Cerebellar cortex (tissue), 1 donor: ENCODE measurements around the gene PRG3.

Experiments used
- DNase-seq: peaks from one replicate; pipeline ENCODE4 v3.0.0-alpha.2; 2015; ENCODE audit warnings: low spot score

Gene PRG3

DNA sequence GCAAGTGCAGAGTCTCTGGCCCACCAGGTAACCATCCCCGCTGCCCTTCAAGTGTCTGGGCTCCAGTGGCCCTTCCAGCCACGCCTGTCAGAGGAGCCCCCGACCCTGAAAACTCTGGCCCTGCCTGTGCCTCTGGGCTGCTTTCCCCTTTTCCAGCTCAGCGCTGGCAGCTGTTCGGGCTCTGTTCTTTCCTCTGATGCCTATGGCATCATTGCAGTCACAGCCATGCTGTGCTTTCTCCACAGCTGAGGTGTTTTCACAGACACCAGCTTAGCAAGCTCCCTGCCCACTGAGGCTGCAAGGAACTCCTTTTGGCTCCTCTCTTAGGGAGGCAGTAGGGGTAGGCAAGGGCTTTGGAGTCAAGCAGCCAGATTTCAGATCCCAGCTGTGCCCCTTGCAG lies 21.6 kb downstream of the PRG3 start:
- no peak for DNase-seq

DNA sequence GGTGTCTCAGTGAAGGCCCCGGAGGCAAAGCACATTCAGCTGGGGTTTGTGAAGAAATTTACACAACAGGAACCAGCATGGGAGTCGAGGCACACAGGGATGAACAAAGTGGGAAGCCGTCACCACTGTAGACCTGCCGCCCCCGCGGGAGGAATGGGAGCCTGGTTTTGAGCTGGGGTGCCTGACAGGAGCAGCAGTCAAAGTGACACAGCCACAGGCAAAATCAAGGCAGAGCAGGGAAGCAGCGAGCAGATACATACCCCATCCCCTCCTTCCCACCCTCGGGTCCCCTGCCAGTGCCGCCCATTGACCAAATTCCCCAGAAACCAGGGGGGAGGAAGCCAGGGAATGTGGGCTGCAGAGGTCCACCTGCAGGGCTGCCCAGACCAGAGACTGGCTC lies 22.0 kb downstream of the PRG3 start:
- DNase-seq, result no peak

- DNase-seq, result no peak
Observed at GRCh38 chr11:57358543-57358961, 22.4 kb downstream of the PRG3 start.

GRCh38 chr11:57357856-57358255 lies 23.1 kb downstream of the PRG3 start:
- no peak for DNase-seq

DNA sequence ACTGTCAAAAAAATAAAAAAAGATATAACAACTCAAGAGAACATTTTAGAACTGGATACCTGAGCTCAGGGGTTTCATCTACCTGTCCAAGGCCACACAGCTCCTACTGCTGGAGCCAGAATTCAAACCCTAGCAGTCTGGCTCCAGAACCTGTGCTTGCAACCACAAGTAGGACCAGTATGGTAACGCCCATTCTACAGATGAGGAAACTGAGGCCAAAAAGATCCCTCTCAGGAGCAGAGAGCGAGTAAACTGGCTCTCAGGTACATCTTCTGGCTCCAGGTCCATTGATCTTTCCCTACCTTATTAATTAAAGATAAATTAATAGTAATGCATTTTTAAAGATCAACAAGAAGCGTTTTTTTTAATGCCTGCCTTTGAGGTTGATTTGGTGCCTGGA lies 23.6 kb downstream of the PRG3 start:
- no peak for DNase-seq

- no peak for DNase-seq
Observed at GRCh38 chr11:57356268-57356667, 24.7 kb downstream of the PRG3 start.

DNA sequence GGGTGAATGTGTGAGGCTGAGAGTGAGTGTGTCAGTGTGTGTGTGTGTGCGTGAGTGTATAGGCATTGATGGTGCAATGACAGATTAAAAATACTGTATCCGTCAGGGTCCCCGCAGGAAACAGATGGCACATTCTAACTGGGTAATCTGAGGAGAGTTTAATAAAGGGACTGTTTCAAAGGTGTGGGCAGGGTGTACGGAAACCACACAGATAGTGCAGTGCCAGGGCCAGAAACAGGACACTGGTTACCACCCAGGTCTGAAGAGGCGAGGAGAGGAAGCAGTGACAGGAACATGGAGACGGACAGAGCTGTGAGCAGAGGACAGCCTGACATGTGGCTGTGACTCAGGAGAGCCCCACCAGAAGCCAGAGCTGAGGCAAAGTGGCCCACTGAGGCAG lies 26.3 kb downstream of the PRG3 start:
- no peak for DNase-seq

- DNase-seq, result no peak
Observed at GRCh38 chr11:57353852-57354251, 27.1 kb downstream of the PRG3 start.

DNA sequence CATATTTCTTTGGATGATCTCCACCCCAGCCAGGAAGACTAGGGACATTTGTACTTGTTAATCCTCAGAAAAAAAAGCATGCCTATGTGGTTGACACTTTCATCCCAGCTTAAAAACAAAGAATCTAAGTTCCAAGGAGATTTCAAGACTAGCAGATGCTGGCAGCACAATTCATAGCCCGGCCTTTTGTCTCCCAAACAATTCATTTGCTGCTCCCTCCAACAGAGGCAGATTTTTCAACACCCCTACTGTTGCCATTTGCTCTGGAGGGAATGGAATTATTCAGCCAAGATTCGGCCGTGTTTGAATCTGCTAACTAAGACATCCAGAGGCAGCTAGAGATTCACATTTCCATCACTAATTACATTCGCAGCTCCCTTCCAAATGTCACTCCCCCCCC lies 27.5 kb downstream of the PRG3 start:
- DNase-seq, result no peak

DNA sequence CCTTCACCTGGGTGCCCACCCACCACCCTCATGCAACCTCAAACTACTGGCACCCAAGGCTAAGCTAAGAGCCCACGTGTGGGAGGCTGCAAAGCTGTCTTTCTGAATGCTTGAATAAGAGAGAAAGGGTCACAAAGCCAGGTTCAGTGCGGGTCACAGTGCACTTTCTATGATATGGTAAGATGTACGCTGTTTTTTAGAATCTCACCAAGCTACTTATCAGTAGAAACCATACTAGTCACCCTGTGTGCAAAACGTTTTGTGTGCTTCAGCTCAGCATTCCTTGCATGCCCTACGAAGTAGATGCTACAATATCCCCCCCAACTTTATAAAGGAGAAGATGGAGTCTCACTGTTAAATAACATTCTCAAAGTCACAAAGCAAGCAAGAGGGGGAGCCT lies 27.9 kb downstream of the PRG3 start:
- no peak for DNase-seq

DNA sequence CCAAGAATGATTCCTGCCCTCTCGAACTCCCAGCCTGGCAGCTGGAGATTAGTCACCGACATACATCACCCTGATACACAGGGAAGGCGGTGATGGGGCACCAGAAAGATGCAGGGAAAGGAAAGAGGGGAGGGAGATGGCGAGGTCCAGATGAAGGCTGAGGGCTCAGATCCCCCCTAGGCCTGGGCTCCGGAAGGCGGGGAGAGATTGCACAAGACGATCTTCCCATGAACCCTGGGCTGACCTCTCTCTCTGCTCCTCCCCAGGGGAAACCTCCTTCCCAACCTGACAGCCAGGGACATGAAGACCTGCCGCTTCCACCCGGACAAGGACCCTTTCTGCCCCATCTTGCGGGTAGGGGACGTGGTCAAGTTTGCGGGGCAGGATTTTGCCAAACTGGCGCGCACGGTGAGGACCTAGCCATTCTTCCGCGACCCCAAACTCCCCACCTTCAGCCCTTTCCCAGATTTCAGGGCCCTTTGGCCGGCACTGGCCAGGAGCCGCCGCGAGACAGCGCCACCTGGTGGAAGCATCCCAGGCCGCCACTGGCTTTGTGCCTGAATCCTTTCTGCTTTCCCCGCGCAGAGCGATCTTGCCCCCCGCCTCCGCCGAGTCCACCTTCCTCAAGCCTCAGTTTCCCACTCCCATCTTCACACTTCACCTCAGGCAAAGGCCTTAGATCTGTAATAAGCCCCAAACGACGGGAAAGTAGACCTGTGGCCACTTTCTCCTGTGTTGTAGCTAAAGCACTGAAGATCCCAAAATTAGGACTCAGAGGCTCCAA lies 31.3 kb downstream of the PRG3 start:
- DNase-seq, result peak; percentile 36

DNA sequence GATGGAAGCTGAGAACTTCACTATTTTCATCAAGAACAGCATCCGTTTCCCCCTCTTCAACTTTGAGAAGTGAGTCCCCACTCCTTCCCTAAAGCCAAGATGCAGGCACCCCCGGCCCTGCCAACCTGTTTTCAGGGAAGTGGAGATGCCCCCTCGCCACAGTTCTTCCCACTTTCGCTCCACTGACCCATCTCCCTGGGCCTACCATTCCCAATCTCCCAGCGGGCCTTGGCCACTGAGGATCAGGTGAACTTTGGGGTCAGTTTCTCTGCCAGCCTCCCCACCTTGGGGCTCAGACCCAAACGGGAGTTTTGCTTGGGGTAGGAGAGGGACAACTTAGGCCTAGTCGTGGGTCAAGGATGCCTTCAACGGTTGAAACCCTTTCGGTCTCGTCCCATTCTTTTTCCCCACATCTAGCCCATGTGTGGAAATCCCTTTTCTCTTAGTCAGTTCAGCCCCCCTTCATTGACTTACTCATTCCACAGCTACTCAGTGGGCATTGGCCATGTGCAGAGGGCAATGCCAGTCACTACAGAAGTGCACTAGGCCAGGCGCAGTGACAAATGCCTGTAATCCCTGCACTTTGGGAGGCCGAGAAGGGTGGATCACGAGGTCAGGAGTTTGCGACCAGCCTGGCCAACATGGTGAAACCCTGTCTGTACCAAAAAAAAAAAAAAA lies 32.2 kb downstream of the PRG3 start:
- no peak for DNase-seq

- no peak for DNase-seq
Observed at GRCh38 chr11:57348052-57348451, 32.9 kb downstream of the PRG3 start.

DNA sequence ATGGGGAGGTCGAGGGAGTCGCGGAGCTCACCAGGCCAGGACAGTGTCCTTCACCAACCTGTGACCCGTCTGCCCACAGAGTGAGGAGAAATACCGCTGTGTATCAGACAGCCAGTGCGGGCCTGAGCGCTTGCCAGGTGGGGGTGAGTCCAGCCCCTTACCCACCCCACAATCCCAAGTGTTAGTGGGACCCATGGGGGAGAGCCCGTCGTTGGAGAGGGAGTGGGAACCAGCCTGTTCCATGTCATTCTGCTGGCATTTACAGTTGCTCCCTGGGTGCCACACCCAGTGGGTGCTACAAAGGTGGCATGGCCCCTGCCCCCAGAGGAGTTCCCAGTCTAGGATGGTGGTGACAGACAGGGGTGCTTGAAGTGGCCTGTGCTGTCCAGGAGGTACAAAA lies 33.6 kb downstream of the PRG3 start:
- no peak for DNase-seq

GRCh38 chr11:57345555-57346211 lies 35.3 kb downstream of the PRG3 start:
- peak; percentile 87 for DNase-seq

- DNase-seq, result no peak
Observed at GRCh38 chr11:57344826-57345225, 36.1 kb downstream of the PRG3 start.

DNA sequence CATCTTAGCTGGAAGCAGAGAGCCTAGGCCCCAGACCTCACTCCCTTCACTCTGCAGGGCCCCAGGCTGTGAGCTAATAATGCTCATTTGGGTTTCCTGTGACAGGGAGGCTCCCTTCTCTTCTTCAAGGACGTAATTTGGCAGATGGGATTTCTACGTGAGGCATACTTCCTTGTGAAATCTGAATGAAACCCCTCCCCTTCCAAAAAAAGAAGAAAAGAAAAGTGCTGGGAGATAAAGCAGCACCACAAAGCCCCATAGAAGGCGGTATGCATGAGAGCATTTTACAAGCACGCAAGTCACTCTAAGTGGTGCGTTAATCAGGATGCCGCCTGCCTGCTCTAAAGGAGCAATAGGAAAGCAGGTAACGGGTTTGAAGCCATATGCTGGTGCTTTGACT lies 37.1 kb downstream of the PRG3 start:
- DNase-seq, result no peak

DNA sequence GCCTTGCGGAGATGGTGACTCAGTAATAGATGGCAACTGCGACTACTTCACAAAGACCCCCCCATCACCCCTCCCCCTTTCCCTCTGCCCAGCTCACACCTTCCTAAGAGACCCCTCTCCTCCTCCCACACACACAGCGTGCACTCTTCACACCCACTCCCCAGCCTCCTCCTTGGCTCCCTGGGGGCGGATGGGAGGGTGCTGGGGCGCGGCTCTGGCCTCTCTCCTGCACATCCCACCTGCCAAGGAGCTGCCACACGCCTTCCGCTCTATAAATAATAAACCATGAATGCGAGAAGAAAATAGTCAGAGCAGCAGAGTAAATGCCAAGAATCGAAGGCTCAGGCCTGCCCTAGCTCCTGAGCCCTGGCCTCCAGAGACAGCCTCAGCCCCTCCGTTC lies 38.2 kb downstream of the PRG3 start:
- DNase-seq, result no peak

DNA sequence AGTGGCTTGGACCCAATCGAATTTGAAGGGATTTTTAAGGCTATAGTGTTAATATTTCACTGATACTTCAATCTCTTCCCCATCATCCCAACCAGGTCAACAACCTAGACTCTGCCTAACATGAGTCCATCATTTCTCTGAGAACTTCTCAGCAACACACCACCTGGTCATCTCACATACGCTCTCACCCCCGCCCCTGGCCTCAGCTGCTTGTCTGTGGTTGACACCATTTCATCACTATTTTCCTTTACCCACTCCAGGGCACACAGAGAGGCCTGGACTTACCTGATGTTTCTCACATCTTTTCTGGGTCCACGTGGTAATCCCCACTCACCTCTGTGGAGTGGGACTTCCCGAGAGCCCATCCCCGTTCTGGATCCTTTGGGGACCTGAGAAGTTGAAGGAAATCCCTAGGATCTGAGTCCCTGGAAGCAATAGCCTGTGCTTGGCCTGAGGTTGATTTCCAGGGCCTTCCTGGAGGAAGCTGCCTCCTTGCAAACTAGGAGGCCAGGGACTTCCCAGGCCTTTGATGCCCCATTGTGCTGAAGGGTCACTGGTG lies 39.6 kb downstream of the PRG3 start:
- no peak for DNase-seq

GRCh38 chr11:57340039-57340615 lies 40.8 kb downstream of the PRG3 start:
- no peak for DNase-seq

DNA sequence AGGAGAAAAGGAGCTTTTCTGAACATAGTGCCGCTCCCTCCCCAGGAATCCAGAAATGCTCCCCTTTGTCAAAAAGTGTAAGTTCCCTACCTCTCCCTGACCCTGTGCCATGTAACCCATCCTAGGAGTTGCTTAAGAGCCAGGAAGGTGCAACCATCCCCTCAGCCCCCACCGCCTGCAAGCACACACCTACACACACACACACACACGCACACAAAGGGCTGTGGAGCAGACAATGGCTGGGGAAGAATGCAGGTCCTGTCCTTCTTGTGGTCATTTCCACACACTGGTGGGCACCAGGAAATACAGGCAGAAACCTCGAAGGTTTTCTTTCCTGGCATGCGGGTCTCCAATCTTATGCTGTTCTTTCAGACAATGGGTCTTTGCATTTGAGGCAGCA lies 41.6 kb downstream of the PRG3 start:
- no peak for DNase-seq

GRCh38 chr11:57338142-57338541 lies 42.8 kb downstream of the PRG3 start, which contains the start of gene P2RX3:
Gene P2RX3, plus strand, starts transcription at chr11:57338352. Its CDS starts 199 bp downstream, at chr11:57338551.
- no peak for DNase-seq
